A549 (cell line): ENCODE measurements around the gene NTHL1.

Source experiments
- ELK1 ChIP-seq: fragments of 150-350 bp; IDR thresholded peaks from 2 replicates; pipeline ENCODE4 v1.6.1; 2014; ENCODE audit warnings: low read depth, mild to moderate bottlenecking, low read length
- MYC ChIP-seq: IDR thresholded peaks from 2 replicates; pipeline ENCODE4 v1.6.1; 2012; ENCODE audit warnings: mild to moderate bottlenecking, inconsistent platforms, low read length, improper control_type of control experiment, borderline replicate concordance
- SMC3 ChIP-seq: fragments of >200 bp; sonication (Bioruptor Twin); formaldehyde crosslinking; IDR thresholded peaks from 3 replicates; pipeline ENCODE4 v1.6.1; 2018; ENCODE audit warnings: inconsistent platforms

GRCh38 chr16:2004795-2005517 lies 42.7 kb downstream of the NTHL1 start:
- TF ChIP-seq ELK1: no peak
- TF ChIP-seq MYC: no peak
- TF ChIP-seq SMC3: no peak
